Measurements from ENCODE around the gene C14orf93.
A peak's percentile ranks its signal among the peaks of the same experiment; 100 is the strongest.
"Not testable (repeated sequence)": the region's sequence is repeated elsewhere in the genome, so short reads cannot be mapped to it uniquely, and the experiment has no call there.

Gene C14orf93

DNA sequence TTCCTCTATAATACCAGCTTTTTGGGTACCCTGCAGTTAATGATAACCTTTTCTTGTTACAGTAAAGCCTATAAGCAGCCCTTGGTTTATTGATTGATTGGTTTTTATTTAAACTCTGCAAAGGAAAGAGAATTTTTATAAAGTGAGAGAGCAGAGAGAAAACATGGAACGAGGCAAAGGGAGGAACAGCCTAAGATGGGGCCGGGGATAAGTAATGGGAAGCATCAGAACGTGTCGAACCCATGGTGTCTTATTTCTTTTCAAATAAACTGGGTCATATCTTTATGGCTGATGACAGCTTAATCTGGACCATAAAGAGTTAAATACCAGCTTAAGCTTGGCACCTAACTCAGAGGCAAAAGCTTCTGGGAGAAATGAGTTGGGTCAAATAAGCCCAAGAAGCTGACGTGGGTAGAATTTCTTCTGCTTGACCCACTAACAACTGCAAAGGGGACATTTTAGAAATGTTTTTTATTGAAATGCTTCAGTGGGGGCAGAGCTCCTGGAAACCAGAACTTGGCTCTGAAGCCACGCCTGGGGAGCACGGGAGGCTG, 12.0 kb upstream of the C14orf93 start:
- DNase-seq = no peak

DNA sequence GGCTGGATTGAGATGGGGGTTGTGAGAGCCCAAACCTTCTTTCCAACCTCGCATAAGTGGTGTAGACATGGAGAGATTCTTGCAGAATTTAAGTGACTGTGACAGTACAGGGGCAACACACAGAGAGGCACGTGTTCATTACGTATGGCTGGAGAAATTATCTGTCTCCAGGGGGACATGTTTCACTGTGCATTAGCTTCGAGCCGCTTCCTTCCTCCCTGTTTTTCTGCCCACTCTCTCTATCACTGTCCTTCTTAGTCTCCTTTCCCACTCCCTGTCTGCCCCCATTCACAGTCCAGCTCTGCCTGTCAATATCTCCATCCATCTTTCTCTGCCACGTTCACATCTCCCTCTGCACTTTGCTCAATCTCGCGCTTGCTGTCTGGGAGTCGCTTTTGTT, 11.5 kb upstream of the C14orf93 start:
- no peak for DNase-seq

DNA sequence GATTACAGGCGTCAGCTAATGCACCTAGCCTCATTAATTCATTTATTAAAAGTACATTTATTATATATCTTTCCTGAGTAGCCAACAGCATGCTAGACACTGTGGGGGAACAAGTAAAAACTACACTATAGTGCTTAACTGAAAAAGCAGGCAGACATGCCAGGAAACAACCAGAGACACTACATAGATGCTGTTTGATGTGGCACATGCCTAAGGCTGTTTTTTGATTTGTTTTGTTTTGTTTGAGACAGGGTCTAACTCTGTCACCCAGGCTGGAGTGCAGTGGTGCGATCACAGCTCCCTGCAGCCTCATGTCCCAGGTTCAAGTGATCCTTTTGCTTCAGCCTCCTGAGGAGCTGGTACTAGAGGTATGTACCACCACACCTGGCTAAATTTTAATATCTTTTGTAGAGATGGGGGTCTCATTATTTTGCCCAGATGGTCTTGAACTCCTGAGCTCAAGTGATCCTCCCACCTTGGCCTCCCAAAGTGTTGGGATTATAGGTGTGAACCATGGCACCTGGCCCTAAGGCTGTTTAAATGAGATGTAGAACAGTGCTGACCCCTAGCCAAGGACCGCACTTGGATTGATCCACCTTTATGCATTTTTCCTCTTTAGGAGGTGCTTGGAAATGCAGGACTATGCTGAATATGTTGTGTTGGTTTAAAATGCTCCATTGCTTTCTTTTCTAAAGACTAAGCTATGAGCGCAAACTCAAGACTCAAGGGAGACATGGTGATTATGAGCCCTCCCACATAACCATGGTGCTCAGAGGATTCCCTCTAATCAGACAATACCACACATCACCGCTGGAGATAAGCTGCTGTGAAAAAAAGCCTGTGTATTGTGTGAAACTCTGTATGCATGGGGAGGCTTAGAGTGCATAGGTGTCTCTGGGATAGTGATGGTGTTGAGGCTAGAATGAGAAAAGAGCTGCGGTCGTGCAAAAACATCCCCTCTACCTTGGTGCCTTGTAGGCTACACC, 10.5 kb upstream of the C14orf93 start:
- DNase-seq = no peak

DNA sequence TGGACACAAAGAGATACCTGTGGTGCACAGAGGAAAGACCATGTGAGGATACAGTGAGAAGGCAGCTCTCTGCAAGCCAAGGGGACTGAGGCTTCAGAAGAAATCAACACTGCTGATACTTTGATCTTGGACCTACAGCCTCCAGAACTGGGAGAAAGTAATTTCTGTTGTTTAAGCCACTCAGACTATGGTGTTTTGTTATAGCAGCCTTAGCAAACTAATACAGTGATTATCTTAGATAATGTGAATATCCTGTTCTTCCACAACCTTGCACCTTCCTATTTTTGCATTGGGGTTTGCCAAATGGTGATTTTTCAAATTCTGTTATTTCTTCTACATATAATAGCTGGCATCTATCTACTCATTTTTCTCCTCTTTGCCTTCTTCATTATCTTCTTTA, 8.2 kb upstream of the C14orf93 start:
- no peak for DNase-seq

- no peak for DNase-seq
Measured at GRCh38 chr14:23017091-23017490, 7.1 kb upstream of the C14orf93 start.

DNA sequence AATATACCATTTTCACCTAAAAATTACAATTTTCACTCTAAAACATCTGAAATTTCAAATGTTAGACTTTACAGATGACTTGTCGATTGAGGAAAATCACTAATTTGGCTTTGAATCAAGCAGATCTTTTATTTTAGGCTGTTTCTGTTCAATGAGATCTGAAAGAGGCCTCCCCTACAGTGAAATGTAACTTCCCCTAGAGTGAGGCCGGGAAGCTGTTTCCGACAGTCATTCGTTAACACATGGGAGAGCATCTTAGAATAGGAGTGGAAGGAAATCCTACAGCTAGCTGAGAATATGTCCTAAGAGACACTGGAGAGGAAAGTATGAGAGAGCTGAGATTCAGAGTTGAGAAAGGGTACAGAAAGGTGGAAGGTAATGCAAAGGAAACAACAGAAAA, 5.7 kb upstream of the C14orf93 start:
- DNase-seq = no peak

DNA sequence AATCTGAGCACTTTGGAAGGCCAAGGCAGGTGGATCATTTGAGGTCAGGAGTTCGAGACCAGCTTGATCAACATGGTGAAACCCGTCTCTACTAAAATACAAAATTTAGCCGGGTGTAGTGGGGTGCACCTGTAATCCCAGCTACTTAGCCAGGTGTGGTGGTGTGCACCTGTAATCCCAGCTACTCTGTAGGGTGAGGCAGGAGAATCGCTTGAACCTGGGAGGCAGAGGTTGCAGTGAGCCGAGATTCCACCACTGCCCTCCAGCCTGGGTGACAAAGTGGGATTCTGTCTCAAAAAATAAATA, 3.8 kb upstream of the C14orf93 start:
- not testable (repeated sequence) for DNase-seq

GRCh38 chr14:23013054-23013748, 3.3 kb upstream of the C14orf93 start:
- no peak for DNase-seq

DNA sequence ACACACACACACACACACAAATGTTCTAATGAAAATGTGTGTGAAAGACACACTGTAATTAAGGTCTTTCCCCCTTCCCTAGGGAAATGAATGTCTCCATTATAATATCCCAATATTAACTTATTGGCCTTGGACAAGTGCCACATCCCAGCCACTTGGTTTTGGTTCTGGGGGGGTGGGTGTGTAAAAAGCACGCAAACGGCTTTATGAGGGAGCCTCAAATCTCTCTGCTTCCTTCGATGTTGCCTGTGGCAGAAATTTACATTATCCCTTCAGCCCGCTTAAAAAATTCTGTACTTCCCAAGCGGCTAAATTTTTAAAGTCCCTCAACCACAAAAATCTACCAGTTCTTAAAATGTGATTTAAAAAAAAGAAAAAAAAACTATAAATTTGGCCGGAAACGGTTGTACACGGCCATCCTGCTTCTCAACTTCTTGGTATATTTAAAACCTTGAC, 432 bp downstream of the C14orf93 start:
- no peak for DNase-seq

GRCh38 chr14:23008831-23009230, 1.1 kb downstream of the C14orf93 start:
- DNase-seq = no peak

DNA sequence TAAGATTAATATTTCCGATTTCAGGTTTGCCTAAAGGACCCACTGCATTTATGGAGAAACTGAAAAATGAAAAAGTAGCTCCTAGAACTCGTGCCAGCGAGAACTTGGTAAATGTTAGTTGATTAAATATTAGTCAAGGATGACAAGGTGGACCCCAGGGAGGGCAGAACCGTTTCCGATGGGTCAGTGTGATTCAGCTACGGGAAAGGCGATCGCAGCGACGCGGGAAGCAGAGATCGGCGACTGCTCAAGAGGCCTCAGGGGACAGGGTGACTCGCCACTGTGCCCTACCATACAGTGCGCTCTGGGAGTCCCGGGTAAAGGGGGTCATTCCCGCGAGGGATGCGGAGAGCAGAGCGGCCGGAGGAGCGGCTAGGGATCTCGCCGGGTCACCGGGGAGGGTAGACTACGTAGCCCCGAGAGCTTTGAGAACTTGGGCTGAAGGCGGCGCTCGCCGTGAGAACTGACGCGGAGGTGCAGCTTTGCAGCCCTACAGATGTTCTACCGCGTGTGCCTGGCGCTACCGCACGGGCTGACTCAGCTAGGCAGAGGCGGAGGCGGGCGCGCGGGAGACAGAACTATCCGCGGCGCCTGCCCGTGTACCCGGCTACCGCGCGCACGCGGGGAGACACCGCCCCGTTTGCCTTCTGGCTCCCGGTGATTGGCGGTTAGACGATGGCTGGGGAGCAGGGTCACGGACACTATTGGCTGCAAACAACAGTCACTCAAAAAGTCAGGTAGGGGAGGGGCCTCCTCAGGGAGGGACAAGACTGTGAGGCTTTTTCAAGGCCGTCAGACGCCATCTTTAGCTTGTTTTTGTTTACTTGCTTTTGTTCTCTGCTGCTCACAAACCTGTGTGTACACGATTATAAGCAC, 3.2 kb downstream of the C14orf93 start:
- peak; percentile 78 to 99 (median 96) for DNase-seq

DNA sequence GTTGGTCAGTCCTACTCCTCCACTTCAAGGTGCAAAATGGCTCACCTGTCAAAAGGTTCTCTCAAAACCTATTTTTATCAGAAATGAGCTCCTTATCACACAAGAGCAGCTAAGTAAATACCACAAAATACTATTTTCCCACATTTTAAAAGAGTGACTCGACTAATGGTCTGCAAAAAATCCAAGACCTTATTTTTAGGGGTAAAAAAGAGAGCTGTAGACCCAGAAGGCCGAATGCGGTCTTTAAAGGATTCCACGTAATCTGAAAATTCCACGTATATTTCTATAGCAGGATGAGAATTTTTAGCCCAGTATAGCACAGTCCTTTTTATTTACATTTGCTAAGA, 3.8 kb downstream of the C14orf93 start:
- no peak for DNase-seq

- no peak for DNase-seq
Measured at GRCh38 chr14:23005451-23006187, 4.3 kb downstream of the C14orf93 start.

DNA sequence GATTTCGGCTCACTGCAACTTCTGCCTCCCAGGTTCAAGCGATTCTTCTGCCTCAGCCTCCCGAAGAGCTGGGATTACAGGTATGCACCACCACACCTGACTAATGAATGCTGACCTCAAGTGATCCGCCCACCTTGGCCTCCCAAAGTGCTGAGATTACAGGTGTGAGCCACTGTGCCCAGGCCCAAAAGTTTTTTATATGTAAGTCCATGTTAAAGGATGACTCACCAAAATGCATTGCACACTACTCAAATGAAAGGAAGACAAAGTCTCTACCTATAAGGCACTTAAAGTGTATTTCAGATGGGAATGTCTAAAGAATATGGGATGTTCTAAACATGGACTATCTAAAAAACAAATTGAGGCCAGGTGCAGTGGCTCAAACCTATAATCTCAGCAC, 5.7 kb downstream of the C14orf93 start:
- not testable (repeated sequence) for DNase-seq

- no peak for DNase-seq
Measured at GRCh38 chr14:23002592-23002991, 7.4 kb downstream of the C14orf93 start.

DNA sequence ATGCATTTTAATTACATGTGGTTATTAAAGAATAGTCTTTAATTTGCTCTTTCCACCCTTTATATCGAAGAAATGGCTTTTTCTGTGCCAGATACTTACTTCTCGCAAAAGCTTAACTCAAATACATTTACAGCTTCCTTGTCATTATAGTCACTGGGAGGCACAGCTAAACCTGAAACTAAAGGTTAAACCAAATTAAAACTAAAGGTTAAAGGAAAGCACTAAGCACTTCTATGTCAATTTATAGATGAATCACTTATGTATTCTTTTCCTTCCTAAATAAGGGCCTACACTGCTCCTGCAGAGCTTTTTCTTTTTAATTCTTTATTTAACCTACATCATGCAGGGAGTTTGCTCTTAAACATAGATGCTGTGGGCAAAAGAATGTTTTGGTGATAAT, 9.1 kb downstream of the C14orf93 start:
- no peak for DNase-seq

DNA sequence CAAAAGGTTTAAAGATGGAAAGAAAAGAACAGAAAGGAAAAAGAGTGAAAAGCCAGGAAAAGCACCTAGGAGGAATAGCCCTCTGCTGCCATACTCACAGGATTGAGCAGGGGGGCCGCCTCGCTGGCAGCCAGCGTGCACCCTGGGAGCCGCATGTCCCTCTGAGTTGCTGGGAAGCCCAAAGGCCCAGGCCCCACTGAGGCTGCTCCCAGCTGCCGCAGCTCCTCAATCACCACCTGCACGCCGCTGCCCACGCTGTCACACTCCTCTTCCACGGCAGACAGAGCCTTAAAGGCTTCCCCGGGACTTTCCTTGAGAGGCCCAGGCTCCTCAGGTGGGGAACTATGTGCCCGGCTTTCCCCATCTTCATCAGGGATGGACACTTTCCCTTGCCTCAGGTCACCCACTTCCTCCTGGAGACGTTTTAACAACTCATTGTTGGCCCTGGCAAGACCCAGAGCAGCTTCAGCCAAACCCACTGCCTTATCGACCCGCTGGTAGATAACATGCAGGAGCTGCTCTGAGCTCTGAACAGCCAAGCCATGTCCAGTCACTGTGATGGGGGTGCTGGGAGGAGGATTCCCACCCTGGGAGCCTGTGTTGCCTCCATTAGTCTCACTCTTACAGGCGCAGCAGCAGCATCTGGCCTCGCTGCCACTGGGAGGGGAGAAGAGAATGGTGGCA, 11.5 kb downstream of the C14orf93 start:
- no peak for DNase-seq

DNA sequence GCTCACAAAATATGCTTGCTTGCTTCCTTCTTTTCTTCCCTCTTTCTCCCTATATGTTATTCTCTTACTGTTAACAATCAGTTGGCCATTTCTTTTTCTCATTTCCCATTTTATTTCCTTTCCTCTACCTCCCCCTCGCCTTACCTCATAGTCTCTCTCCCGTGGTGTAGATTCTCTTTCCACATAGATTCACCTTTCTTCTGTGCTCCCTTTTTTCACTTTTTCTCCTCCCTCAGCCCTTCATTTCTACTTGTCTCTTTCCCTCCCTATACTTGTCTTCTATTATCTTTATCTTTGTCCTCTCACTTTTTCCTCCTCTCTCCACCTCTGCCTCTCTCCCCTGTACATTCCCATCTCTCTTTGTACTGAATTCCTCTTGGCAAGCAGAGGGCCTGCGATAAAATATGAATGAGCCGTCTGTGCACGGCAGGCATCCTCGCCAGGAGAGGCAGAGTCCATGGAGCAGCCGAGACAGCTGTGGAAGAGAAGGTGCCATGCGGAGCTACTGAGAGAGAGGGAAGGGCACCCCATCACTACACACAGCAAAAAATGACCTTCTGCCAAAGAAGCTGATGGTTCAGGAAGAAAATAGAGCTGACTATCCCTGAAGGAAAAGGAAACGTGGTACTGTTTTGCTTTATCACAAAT, 12.1 kb downstream of the C14orf93 start:
- DNase-seq = no peak

Data from nucleus accumbens (tissue), 56 donors.